NCI-H1930 (cell line): ENCODE data around the gene CCDC187.
"Not testable (repeated sequence)": the region's sequence is repeated elsewhere in the genome, so short reads cannot be mapped to it uniquely, and the experiment has no call there.

ENCODE experiments used
- DNase-seq, 2 experiments: peaks; one replicate each; lab custom pipeline; 2025; lab: John Stamatoyannopoulos, UW

CCDC187 gene

GRCh38 chr9:136326761-136327303 is 22.9 kb upstream of the CCDC187 start:
- no peak for DNase-seq

DNA sequence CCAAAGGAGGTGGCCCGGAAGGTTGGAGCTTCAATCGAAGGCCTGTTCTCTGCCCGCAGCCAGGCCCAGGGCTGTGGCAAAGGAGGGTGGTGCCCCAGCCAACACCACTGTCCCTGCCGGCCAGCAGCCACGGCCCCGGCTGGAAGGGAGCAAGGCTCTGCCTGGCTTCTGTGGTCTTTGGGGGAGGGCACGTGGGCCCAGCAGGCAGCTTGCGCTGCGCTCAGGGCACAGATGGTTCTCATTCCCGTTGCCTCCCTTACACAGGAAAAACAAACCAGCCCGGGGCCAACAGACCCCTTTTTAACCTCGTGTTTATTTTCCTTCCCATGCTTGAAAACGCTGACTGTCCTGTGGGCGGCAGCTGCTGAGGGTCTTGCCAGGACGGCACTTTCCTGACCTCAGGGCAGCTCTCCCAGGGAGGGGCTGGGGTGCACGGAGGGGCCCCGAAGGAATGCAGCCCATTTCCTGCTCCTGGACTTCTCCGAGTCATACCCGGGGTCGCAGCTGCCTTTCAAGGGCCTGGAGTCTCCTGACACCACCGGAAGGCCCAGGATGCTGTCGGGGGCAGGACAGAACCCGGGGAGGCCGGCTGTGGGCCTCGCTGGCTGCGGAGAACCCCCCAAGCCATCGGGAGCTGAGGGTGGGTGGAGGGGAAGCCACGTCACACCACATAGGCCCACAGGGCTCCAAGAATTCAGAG is 22.3 kb upstream of the CCDC187 start:
- DNase-seq, result no peak

- no peak for DNase-seq
Measured at GRCh38 chr9:136325358-136325757, 21.5 kb upstream of the CCDC187 start.

DNA sequence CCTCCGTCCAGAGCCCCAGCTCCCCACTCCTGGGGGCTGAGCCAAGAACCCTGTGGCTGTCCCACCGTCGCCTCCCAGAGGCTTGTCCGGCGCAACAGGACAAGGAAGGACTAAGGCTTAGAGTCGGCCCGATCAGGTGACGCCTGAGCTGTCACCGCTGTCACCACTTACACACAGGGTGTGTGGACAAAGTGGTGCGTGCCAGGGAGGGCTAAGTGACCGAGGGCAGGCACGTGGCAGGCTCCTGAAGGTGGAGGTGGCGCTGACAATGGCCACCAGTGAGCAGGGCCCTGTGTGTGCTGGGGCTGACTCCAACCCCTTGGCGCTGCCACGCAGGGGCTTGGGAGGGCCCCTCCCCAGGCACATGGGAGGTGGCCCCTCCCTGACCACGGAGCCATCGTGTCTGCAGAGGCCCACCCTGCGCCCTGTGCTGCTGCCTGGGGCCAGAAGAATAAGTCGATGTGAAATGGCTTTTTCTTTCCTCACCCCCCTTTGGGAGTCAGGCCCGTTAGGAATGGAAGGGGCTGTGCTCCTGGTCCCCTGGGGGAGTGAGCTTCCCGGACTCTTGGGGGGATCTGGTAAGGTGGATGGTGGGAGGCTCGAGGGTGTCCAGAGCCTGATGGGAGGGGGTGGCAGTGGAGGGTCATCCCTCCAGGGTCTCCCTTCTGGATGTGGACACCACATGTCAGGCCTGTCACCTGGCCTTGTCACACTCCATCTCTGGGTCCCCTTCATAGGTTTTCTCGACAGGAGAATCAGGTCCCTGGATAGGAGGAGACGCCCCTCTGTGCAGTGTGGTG is 20.8 kb upstream of the CCDC187 start:
- DNase-seq, result no peak

- no peak for DNase-seq
Measured at GRCh38 chr9:136323371-136323789, 19.5 kb upstream of the CCDC187 start.

DNA sequence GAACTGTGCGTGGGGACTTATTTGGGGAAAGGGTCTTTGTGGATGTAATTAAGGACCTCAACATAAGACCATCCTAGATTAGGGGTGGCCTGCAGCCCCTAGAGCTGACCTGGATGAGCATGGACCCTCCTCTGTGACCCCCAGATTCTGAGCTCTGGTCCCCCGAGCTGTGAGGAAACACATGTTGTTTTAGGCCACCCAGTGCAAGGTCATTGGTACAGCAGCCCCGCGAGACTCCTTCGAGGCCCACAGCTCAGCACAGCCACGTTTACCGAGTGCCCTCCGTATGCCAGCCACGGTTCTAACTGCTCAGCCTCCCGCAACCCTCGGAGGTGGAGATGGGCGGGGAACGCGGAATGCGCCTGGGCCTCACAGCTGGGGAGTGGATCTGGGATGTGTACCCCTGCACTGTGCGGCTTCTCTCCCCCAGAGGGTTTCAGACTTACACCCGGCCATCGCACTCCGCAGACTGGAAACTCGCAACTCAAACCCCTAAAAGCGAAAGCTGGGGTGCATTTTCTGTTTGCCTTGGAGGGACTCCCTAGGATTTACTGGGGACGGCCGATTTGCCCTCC is 18.9 kb upstream of the CCDC187 start:
- DNase-seq, result no peak

DNA sequence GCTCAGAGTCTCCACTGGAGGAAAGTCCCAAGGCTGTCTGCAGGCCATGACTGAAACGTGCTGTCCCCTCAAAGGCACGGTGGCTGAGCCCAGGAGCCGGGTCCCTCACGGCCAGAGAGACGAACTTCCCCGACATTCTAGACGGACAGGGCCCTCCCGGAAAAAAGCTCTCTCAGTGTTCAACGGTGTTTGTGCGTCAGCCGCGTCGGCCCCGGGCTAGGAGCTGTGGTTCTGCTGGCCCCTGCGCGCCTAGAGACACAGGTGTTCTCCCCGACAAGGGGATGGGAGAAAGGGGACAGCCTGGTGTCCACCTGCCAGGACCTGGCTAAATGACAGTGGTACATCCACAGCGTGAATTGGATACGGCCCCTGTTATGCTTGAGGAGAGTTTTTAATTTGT is 17.7 kb upstream of the CCDC187 start:
- no peak for DNase-seq

DNA sequence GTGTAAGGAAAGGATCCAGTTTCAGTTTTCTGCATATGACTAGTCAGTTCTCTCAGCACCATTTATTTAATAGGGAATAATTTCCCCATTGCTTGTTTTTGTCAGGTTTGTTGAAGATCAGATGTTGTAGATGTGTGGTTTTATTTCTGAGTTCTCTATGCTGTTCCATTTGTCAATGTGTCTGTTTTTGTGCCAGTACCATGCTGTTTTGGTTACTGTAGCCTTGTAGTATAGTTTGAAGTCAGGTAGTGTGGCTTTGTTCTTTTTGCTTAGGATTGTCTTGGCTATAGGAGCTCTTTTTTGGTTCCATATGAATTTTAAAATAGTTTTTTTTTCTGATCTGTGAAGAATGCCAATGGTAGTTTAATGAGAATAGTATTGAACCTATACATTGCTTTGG is 17.1 kb upstream of the CCDC187 start:
- not testable (repeated sequence) for DNase-seq

- not testable (repeated sequence) for DNase-seq
Measured at GRCh38 chr9:136319955-136320354, 16.1 kb upstream of the CCDC187 start.

DNA sequence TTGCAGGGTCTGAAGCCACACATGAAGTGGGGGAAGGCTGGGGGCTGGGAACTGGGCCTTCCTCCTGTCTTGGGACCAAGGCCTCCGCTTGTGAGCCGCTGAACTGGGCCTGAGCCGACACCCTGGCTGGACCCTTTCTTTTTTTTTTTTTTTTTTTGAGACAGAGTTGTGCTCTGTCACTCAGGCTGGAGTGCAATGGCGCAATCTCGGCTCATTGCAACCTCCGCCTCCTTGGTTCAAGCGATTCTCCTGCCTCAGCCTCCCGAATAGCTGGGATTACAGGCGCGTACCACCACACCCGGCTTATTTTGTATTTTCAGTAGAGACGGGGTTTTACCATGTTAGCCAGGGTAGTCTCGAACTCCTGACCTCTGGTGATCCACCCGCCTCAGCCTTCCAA is 15.3 kb upstream of the CCDC187 start:
- not testable (repeated sequence) for DNase-seq

- no peak for DNase-seq
Measured at GRCh38 chr9:136318776-136319241, 14.9 kb upstream of the CCDC187 start.

DNA sequence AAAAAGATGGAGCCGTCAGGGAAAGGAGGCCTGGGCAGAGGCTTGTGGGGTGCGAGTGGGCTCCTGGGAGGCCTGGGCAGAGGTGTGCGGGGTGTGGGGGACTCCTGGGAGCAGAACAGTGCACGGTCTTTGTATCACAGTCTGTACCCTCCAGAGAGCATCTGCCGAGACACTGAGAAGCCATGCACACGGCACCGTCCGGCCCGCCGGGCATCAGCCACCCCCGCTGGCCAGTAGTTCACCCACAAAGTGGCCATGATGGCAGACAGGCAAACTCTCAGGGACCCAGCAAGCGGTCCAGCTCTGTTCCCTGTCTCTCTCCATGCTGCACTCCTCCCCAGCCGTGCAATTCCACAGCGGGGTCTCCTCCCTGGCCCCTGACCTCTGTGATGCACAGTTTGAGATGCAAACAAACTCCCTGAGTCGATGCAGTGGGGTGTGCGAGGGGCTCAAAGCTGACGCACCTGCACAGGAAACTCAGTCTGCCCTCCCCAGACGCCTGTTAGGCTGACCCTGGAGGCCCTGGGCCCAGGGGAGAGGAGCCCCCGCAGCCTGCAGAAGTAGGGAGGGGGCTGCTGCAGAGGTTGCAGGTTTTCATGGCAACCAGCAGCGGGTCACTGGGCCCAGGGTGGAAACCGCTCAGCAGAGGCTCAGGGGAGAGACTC is 14.3 kb upstream of the CCDC187 start:
- DNase-seq, result no peak

DNA sequence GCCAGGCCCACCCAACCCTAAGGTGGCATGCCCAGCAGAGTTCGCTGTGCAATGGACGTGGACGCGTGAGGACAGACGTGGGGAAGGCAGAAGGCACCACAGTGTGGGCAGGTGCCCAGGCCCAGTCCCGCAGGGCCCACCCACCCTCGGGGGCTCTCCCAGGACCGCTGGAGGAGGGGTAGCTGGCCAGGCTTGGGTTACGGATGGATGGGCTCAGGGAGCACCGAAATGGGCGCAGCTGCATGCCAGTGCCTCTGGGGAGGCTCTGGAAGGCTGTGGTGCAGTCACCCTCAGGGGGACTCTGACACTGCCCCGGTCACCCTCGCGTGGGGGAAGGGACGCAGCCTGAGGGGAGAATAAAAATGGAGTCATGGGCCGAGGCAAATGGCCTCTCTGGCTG is 13.8 kb upstream of the CCDC187 start:
- DNase-seq, result no peak

DNA sequence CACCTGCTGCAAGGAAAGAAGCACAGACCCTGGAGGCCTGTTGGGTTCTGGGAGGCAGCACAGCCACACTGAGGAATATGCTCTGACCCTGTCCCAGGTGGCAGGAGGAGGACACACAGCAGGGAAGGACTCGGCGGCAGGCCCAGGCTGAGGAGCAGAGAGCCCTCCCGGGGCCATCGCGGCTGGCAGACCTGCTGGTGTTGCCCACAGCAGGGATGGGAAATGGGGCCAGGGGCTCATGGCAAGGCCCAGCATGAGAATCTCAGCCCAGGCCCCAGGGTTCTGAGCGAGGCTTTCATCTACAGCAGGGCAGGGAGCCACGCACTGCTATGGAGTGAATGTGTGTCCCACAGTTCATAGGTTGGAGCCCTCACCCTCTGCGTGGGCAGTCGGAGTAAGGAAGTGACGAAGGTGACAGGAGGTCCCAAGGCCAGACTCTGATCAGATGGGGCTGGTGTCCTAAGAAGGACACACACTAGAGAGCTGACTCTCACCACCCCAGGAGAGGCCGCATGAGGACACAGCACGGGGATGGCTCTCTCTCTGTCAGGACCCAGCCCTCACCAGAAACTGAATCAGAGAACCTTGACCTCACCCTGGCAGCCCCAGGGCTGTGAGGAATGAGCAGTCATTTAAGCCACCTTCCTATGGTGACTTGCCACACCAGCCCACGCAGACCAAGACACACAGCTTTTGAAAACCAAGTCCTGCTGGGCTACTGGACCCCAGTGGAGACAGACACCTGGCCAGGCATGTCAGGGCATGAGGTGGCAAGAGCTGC is 13.2 kb upstream of the CCDC187 start:
- DNase-seq, result no peak

- DNase-seq, result no peak
Measured at GRCh38 chr9:136316271-136316751, 12.4 kb upstream of the CCDC187 start.

- no peak for DNase-seq
Measured at GRCh38 chr9:136314944-136315343, 11.1 kb upstream of the CCDC187 start.

- no peak for DNase-seq
Measured at GRCh38 chr9:136314056-136314416, 10.1 kb upstream of the CCDC187 start.

GRCh38 chr9:136313111-136314055 is 9.5 kb upstream of the CCDC187 start:
- DNase-seq, result no peak

- no peak for DNase-seq
Measured at GRCh38 chr9:136312436-136312835, 8.5 kb upstream of the CCDC187 start.

DNA sequence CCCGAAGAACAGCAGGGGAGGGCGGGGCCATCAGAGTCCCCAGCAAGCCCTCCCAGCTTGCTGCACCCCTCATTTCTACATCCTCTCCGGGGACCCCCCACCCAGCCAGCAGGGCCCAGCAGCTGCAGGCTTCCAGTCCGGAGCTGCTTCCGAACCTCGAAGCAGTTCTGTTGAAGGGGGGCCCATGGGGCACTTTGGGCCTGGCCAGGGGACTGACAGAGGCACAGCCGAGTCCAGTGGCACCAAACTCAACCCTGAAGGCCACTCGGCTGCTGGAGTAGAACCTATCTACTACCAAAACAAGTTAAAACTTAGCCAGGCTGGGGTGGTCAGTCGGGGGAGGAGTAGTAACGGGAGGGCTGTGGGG is 8.1 kb upstream of the CCDC187 start:
- DNase-seq, result no peak
